ENCODE data around the gene SYTL2.

Gene SYTL2

GRCh38 chr11:85725510-85726258 lies 85.3 kb downstream of the SYTL2 start:
- no peak for DNase-seq (ENCODE audit: low read depth)

- DNase-seq (ENCODE audit: low read depth), result no peak
Observed at GRCh38 chr11:85724748-85725465, 86.0 kb downstream of the SYTL2 start.

- DNase-seq (ENCODE audit: low read depth), result no peak
Observed at GRCh38 chr11:85723088-85723487, 87.9 kb downstream of the SYTL2 start.

DNA sequence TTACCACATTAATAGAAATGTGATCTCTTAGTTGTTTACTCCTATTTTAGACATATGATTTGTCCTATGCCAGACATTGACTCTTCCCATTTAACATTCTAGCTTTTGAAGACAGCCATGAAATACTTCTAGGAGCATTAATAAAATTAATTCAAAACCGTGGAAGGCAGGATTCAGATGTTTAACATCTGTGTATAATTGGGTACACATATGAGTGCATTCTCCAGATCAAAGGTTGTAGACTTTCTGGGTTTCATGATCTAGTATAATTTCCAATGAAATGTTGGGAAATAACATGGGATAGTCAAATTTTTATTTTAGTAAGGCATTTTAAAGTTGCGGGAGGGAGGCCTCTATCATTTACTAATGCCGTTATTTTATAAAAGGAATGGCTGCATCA lies 89.8 kb downstream of the SYTL2 start:
- DNase-seq (ENCODE audit: low read depth), result no peak

- DNase-seq (ENCODE audit: low read depth), result no peak
Observed at GRCh38 chr11:85718991-85719807, 91.7 kb downstream of the SYTL2 start.

DNA sequence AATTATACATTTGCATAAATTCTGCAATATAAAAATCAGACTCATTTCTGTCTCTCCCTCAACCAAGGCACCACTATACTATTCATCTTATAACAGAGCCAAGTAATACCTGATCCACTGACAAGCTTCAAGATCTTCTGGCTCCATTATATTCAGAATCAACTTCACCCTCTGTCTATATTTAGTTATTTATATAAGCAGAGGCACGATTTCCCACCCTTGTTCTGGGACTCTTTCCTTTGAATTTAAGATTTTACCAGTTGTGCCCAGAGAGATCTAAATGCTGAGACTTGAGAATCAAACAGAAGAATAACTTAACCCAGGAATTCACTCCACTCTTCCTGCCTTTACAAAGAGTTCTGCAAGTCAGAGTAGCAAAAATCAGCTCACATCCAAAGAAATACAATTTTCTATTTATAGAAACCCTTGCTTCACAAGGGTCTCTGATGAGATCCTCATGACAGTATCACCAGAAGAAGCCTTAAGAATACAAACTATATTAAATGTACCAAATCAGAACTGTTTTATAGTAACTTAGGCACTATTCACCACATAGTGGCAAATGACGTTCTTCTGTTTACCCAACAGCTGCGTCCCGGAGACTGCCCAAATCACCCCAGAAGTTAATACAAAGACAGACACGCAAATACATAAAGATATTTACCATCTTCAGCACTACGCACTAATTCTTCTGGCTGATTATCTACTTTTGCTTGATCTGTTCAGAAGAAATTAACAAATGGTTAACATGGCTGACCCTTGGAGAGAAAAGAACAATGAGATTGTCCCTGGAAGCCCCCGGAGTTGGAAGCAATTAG lies 92.6 kb downstream of the SYTL2 start:
- no peak for DNase-seq (ENCODE audit: low read depth)

DNA sequence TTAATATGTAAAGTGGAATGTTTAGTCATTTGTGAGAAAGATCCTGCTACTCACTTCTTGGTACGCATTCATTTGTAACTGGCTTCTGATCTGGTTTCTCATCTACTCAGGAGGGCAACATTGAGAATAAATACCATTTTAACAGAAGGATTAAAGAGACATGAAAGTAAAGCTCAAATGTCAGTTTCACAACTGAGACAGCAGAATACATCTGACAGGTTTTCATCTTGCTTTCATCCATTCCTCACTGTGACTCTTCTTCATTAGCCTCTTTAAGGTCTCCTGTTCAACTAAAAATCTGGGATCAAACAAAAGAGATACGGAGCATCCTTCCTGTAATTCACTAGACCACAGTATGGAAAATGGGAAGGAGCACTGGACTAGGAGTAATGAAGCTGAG lies 93.5 kb downstream of the SYTL2 start:
- no peak for DNase-seq (ENCODE audit: low read depth)

DNA sequence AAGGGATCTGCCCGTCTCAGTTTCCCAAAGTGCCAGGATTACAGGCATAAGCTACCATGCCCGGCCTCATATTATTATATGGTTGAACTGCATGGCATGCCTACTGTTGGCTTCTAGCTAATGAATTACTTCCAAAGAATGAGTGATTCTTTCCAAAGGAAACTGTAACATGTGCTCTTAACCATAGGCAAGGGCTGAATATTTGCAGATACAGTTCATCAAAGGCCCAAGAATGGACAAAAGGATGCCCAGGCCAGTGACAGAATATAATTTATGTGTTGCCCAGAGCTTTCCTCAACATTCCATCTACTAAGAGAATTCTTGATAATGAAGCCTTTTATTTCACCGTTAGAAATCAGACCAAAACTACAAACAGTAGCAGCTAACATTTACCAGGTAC lies 98.0 kb downstream of the SYTL2 start:
- no peak for DNase-seq (ENCODE audit: low read depth)

DNA sequence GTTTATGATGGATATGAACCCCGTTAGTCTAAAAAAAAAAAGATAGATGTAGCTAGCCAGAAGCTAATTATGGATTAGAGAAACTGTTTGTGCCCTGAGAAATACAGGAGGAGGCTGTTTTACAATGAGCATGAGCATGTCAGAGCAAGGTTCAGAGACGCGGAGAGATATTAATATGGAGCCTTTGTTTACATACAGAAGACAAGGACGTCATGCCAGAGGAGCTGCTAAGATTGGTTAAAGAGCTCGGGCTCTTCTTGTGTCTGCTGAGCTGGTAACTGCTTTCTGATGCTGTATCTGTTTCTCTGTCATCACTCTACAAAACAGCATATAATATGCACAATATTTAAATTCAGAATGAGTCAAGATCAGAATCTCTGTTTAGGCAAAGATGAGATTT lies 100.0 kb downstream of the SYTL2 start:
- DNase-seq (ENCODE audit: low read depth), result no peak

GRCh38 chr11:85709941-85710702 lies 100.8 kb downstream of the SYTL2 start:
- DNase-seq (ENCODE audit: low read depth), result no peak

DNA sequence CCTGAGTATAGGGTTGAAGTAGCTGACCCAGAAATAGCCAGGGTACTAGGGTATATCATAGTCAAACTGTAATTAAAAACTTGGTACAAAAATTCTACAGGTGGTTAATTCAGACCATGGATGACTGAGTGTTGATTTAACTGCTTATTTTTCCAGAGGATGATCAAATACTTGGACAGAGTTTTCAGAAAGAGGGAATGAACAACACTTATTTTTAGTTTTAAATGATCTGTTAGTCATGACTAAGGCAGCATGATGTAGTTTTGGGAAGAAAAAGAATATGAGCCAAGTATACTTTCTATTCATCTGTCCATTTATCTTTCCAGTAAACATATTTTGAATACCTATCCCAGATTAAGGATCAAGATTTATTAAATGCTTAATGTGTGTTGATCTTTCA lies 105.1 kb downstream of the SYTL2 start:
- no peak for DNase-seq (ENCODE audit: low read depth)

DNA sequence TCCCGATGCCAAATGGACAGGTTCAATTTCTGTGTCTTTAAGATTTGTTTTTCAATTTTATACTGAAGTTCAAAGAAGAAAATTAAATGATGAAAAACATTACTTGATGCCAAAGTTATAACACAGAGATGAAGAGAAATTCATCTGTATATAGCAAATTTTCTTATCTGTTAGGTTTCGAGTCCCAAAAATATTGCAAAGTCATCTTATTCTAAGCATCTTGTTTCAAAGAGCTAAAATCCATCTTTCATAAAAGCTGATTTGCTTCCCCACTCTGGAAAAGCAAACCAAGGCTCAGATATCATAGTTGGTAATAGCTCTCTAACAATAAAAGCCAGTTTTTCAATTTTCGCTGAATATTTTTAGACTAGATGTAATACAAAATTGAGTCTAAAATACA lies 106.0 kb downstream of the SYTL2 start:
- no peak for DNase-seq (ENCODE audit: low read depth)

DNA sequence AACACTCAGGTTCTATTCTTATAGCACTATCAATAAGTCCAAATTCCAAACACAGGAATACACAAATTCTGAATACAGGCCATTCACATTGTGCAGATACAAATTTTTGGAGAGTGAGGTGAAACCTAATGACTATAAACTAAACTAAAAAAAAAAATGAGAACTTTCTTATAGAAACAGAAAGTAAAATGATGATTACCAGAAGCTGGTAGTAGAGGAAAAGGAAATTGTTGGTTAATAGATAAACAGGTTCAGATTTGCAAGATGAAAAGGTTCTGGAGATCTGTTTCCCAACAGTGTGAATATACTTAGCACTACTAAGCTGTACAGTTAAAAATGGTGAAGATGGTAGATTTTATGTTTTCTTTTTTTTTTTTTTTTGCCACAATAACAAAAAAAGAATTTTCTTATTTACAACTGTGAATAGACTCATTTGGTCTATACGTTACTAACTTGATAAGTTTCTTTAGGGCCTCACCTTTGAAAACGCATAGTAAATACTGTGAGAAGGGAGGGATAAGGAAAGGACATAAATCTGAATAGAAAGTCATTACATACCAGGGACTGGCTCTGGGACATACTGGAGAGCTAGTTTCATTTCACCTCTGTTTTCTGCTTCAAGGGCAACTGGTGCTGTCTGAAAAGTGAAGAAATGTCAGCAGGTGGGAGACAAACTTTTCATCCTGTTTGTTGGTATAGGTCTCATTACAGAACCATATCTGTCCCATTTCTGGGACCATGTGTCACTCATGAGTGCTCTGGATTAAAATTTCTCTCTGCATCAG lies 110.8 kb downstream of the SYTL2 start:
- no peak for DNase-seq (ENCODE audit: low read depth)

DNA sequence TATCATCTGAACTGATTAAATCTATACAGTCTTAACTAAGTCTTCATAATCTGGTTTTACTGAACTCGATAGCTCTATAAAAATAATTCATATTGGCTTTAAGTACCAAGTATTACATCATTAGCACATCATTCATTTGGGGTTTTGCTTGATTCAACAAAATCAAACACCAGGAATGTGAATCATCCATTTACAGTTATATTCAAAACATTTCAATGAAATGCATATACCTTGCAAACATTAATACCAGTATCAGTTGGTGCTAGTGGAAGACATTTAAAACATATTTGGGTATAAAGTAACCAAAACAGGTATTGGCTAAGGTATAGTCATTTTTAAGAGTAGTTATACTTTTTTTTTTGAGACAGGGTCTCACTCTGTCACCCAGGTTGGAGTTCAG lies 112.7 kb downstream of the SYTL2 start:
- DNase-seq (ENCODE audit: low read depth), result no peak

GRCh38 chr11:85697747-85698146 lies 113.2 kb downstream of the SYTL2 start:
- DNase-seq (ENCODE audit: low read depth), result no peak

DNA sequence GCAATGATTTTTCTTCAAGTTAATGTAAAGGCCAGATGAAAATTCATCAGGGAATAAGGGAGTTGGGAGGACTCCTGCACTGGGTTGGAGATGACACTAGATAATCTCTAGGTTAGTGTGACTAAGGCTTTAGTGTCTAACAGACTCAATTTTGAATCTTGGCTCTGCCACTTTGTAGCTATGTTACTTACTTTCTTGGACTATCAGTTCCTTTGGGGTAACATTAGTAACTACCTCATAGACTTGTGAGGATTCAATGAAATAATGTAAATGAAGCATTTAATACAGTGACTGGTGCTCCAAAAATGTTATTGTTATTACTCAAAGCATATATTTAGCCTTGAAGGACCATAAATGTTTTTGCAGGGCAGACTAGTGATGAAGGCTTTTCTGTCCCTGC lies 115.4 kb downstream of the SYTL2 start:
- no peak for DNase-seq (ENCODE audit: low read depth)

DNA sequence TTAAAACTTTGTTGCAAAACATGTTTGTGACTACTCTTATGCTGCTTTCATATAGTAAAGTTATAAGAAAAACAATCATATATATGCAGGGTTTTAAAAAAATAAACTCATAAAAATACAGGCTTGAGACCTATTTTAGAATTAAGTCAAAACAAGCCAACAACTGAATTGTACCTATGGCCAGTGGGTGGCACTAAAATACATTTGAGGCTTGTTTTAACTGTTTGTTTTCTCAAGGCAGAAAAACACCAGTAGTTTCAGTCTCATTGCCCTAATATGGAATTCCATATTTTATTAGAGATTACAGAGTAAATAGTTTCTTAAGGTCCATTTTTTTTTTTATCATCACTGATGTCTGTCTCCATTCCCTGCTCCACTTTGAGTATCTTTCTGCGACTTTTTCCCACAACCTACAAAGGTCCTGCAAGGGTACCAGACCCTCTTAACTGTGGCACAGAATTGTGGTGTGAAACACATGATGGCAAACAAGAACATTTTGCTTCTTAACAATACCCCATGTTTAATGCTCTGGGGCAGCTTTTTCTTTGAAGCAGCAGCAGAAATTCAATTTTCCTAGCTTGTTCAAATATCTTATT lies 116.5 kb downstream of the SYTL2 start:
- no peak for DNase-seq (ENCODE audit: low read depth)

DNA sequence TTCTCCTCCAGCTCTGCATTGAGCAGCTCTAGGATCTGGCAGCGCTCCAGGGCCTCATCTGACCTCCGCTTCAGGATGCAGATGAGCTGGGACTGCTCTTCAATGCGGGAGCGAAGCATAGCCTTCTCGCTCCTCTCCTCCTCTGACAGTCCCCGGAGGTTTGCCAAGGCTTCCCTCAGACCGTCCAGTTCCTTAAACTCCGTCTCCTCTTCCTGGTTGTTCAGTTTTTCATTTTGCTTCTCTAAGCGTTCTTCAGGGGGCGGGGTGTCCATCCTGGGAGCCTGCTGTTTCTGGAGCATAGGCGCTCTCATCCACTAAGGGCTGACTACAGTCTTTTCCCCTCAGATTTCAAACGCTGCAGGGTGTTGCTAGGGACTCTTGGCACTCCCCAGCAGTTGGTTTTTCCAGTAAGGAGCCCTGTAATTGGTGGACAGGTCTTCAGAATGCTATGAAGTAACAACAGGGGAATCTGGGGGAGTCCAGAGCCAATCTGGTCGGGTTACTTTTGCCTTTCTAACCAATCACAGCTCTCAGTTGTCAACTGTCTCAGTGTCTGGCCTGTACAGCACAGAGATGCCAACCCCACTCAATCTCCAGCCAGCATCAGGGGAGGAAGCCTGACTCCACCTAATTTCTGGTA lies 125.0 kb downstream of the SYTL2 start, which contains the start of gene CCDC89:
Gene CCDC89 (minus strand): TSS at position 376 of the 640 bp plus-strand sequence. CDS start 65 bp downstream, at position 311.
- DNase-seq (ENCODE audit: low read depth), result no peak

DNA sequence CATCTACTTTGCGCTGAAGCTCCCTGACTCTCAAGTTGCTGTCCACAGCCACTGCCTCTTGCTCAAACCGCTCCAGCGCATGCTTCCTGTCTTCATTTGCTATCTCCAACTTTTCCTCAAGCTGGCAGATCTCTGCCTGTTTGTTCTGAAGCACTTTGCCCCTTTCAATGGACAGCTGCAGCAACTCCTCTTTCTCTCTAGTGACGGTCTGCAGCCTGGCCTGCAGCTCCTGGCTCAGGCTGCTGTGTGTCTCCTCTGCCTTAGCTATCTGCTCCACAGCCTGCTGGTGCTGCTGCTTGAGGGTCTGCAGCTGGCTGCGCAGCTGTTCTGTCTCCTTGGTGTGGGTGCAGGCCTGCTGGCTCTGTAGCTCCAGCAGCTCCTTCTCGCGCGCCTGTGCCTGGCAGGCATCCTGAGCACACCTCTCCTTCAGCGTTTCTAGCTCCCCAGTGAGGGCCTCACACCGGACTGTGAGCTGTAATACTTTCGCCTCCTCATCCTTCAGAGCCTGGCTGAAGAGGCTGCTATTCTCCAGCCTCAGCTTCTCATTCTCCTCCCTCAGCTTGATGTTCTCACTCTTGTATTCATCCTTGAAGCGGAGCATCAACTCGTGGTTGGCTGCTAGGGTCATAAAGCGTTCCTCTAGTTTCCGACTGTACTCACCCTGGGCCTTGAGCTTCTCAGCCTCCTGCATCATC lies 125.7 kb downstream of the SYTL2 start:
- no peak for DNase-seq (ENCODE audit: low read depth)

Measured in stimulated activated CD8-positive, alpha-beta memory T cell treated with anti-CD3 and anti-CD28 coated beads, Interleukin-4, amount 100 ng/mL, for 24 hours (primary cell).